ENCODE measurements around the gene PRCP. TPM values are rescaled to one million over a fixed set of nuclear protein-coding genes. Genes with fewer than 3 reads are reported as not detected.

Gene PRCP
- total RNA-seq, 3 donors from 2014 or later: 29.6 to 35.6 (median 30.8) TPM

DNA sequence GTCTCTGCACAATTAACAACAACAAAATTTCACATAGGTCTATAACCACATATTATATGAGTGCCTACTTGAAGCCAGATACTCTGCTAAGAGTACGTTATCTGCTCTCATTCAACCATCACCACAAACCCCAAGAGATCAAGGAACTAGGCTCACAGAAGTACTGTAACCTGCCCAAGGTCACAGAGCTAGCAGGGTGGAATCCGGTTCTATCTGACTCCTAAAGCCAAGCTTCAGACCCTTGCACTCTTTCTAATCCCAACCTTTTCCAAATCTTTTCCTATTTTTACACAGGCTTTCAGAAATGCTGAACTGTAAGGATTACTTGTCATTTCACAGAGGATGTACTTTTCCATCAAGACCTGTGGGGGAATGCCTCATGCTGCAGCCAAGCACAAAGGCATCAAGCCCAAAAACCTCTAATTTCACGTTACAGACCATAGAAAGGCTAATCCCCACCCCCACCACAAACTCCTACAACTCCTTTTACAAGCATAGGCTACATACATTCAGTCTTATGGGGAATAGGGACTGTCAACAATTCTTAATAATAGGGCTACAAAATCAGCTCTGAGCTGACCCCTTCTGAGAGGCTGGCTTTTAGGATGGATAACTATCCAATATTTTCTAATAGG lies 927 bp downstream of the PRCP start:
- TF ChIP-seq, protein P1, sequence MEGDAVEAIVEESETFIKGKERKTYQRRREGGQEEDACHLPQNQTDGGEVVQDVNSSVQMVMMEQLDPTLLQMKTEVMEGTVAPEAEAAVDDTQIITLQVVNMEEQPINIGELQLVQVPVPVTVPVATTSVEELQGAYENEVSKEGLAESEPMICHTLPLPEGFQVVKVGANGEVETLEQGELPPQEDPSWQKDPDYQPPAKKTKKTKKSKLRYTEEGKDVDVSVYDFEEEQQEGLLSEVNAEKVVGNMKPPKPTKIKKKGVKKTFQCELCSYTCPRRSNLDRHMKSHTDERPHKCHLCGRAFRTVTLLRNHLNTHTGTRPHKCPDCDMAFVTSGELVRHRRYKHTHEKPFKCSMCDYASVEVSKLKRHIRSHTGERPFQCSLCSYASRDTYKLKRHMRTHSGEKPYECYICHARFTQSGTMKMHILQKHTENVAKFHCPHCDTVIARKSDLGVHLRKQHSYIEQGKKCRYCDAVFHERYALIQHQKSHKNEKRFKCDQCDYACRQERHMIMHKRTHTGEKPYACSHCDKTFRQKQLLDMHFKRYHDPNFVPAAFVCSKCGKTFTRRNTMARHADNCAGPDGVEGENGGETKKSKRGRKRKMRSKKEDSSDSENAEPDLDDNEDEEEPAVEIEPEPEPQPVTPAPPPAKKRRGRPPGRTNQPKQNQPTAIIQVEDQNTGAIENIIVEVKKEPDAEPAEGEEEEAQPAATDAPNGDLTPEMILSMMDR (IDR thresholded peaks at IDR 0.05): no peak
- Histone ChIP-seq H3K36me3 (ENCODE audit: low read depth) (no peaks in the 10 kb centered on the region), H3K4me3 (no peak overlapping the region), H3K4me1 (ENCODE audit: low read depth) (peaks cover 5% of the 10 kb centered on the region), H3K9me3 (no peaks in the 10 kb centered on the region)
- ATAC-seq: no peak
- intact Hi-C loops (cut with DNase I, micrococcal nuclease): no loop called here
- DNase-seq: peak in 1 of 3 donors; percentile 14

DNA sequence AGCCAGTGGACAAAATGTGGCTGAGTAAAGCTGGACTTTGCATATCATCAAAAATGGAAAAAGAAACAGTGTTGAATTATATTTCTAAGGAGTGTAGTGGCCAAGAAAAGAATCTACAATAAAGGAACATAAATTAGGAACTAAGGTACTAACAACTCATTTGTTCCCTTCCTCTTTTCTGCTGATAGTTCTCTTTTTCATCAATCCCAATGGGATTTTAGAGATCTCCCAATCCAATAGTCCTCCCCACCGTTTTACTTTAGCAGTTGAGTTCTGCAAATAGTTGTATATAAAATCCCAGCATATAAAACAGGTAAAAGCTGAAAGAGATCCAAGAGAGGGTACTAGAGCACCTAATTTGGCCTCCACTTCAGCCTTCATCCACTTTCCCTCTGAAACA lies 2.0 kb downstream of the PRCP start:
- no peak overlapping the region for H3K4me3 ChIP-seq
- no peaks in the 10 kb centered on the region for H3K9me3 ChIP-seq
- H3K36me3 ChIP-seq (ENCODE audit: low read depth): no peaks in the 10 kb centered on the region
- DNase-seq (no peak), ATAC-seq (no peak)
- TF ChIP-seq, protein P1 (IDR thresholded peaks at IDR 0.05): no peak
- intact Hi-C loops (cut with DNase I, micrococcal nuclease): no loop called here
- H3K4me1 ChIP-seq (ENCODE audit: low read depth): peaks cover 5% of the 10 kb centered on the region

GRCh38 chr11:82896183-82896582 lies 4.0 kb downstream of the PRCP start:
- intact Hi-C loops (cut with DNase I, micrococcal nuclease): no loop called here
- no peaks in the 10 kb centered on the region for H3K4me1 ChIP-seq (ENCODE audit: low read depth)
- H3K36me3 ChIP-seq (ENCODE audit: low read depth): no peaks in the 10 kb centered on the region
- no peak overlapping the region for H3K4me3 ChIP-seq
- TF ChIP-seq, protein P1 (IDR thresholded peaks at IDR 0.05): no peak
- DNase-seq (no peak), ATAC-seq (no peak)
- H3K9me3 ChIP-seq: no peaks in the 10 kb centered on the region

DNA sequence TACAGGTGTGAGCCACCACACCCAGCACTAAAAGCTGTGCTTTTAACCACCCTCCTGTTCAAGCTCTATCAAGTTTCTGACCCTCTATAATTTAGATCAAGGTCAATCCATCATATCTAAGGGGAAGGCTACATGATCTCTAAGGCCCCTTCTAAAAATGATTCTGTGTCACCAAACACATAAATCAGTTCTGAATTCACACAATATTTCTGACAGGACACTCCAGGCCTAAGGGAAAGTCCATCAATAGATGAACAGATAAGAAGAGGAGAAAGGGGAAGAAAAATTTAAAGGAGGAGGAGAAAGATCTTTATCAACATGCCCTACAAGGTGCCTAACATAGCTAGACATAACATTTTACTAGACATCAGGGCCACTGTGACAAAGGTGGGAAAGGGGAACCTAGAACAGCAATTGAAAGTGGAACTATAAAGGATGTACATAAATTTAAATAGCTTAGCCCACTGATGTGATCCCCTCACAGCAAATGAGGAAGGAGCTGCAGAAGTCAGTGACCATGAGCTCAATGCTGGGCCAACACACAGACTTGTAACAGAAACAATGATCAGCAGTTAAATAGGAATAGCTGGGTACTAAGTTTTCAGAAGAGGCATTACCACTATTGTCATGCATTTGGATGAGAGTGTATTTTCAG lies 4.7 kb downstream of the PRCP start:
- intact Hi-C loops (cut with DNase I, micrococcal nuclease): no loop called here
- TF ChIP-seq, protein P1 (IDR thresholded peaks at IDR 0.05): no peak
- H3K36me3 ChIP-seq (ENCODE audit: low read depth): no peaks in the 10 kb centered on the region
- no peaks in the 10 kb centered on the region for H3K4me1 ChIP-seq (ENCODE audit: low read depth)
- DNase-seq (no peak), ATAC-seq (no peak)
- H3K4me3 ChIP-seq: no peak overlapping the region
- no peaks in the 10 kb centered on the region for H3K9me3 ChIP-seq

DNA sequence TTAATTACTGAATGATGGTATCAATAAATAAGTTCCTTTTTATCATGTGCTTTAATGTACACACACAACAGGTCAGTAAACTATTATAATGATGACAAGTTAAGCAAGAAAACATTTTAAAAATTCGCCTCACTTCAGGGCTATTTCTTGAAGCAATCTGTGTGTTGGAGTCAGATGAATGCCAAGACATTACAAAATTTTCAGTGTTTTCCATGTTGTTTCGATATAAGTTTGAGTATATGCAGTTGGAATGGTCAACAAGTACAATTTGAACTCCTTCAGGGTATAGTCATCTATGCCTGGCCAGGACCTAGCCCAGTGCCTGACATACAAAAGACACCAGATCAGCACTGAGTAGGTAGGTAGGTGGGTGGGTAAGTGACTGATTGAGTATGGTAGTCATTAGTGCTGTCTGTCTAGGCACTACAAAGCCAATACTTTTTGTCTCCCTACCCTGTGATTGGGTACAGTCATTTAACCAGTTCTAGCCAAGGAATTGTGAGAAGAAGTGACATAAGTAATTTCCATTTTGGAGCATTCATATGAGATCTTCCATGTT lies 7.5 kb downstream of the PRCP start:
- H3K36me3 ChIP-seq (ENCODE audit: low read depth): no peaks in the 10 kb centered on the region
- DNase-seq: no peak
- no peak overlapping the region for H3K4me3 ChIP-seq
- intact Hi-C loops (cut with DNase I, micrococcal nuclease): no loop called here
- TF ChIP-seq, protein P1 (IDR thresholded peaks at IDR 0.05): no peak
- H3K9me3 ChIP-seq: no peaks in the 10 kb centered on the region
- no peaks in the 10 kb centered on the region for H3K4me1 ChIP-seq (ENCODE audit: low read depth)
- no peak for ATAC-seq
